22Rv1 (cell line): ENCODE measurements around the gene C6orf58.

Experiments used
- ZFX ChIP-seq: fragments of 450-650 bp; IDR thresholded peaks from 2 replicates; pipeline ENCODE4 v1.6.1; 2017; ENCODE audit warnings: antibody characterized with exemption, borderline replicate concordance
- TF ChIP-seq, protein P1 (sequence below): fragments of 450-650 bp; IDR thresholded peaks from 2 replicates; pipeline ENCODE4 v1.5.1; 2017; ENCODE audit warnings: mild to moderate bottlenecking

DNA sequence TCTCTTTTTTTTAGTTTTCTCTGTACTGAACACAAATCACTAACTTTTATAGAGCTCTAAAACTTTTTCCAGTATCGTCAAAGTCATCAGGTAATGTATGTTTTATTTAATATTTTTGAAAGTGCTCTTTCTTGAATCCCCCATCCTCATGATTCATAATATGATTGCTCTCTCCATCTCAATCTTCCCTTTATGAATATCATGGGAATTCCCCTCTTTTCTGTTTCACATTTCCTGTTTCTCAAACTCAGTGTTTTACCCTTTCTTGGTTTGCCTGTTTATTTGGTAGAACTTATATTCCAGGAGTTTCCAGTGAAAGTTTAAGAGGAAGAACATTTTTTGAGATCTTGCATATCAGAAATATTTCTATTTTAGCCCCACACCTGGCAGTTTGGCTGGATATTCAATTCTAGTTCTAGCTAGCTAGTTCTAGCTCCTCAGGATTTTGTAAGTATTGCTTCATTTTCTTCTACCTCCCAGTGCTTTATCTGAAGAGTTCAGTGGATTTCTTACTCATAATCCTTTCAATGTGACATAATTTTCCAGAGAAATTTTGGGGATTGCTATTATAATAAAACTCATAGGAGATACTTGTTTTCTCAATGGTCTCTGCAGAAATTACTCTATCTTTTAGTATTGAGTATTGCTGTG is 6.1 kb upstream of the C6orf58 start:
- TF ChIP-seq, protein P1, sequence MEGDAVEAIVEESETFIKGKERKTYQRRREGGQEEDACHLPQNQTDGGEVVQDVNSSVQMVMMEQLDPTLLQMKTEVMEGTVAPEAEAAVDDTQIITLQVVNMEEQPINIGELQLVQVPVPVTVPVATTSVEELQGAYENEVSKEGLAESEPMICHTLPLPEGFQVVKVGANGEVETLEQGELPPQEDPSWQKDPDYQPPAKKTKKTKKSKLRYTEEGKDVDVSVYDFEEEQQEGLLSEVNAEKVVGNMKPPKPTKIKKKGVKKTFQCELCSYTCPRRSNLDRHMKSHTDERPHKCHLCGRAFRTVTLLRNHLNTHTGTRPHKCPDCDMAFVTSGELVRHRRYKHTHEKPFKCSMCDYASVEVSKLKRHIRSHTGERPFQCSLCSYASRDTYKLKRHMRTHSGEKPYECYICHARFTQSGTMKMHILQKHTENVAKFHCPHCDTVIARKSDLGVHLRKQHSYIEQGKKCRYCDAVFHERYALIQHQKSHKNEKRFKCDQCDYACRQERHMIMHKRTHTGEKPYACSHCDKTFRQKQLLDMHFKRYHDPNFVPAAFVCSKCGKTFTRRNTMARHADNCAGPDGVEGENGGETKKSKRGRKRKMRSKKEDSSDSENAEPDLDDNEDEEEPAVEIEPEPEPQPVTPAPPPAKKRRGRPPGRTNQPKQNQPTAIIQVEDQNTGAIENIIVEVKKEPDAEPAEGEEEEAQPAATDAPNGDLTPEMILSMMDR: no peak
- no peak for TF ChIP-seq ZFX
